Smooth muscle cell (in vitro differentiated cells): ENCODE results near the gene CIAO2B. TPM values are rescaled to one million over a fixed set of nuclear protein-coding genes. Genes with fewer than 3 reads are reported as not detected.
A peak's percentile ranks its signal among the peaks of the same experiment; 100 is the strongest.

Experiments
- DNase-seq: peaks from one replicate; lab custom pipeline; 2025; ENCODE audit not compliant: unreplicated experiment; lab: John Stamatoyannopoulos, UW
- H2AFZ ChIP-seq: fragments of 200-600 bp; sonication (generic); 2 replicates; pipeline ENCODE4 v1.6.0; 2016; ENCODE audit warnings: antibody characterized with exemption, low read depth, mild to moderate bottlenecking
- H3F3A ChIP-seq: fragments of 200-600 bp; sonication (generic); 2 replicates; pipeline ENCODE4 v1.6.0; 2017; ENCODE audit warnings: antibody characterized with exemption, low read depth
- H3K27ac ChIP-seq: fragments of 200-600 bp; sonication (generic); 2 replicates; pipeline ENCODE4 v1.5.1; 2016; ENCODE audit warnings: low read depth, mild to moderate bottlenecking
- H3K27me3 ChIP-seq: fragments of 200-600 bp; sonication (generic); 2 replicates; pipeline ENCODE4 v1.6.1; 2016; ENCODE audit warnings: low read depth, mild to moderate bottlenecking
- H3K36me3 ChIP-seq: fragments of 200-600 bp; sonication (generic); 2 replicates; pipeline ENCODE4 v1.5.1; 2016; ENCODE audit warnings: low read depth
- H3K4me1 ChIP-seq: fragments of 200-600 bp; sonication (generic); 2 replicates; pipeline ENCODE4 v1.5.1; 2016; ENCODE audit warnings: low read depth
- H3K4me2 ChIP-seq: fragments of 200-600 bp; sonication (generic); 2 replicates; pipeline ENCODE4 v1.6.0; 2016; ENCODE audit warnings: mild to moderate bottlenecking
- H3K4me3 ChIP-seq: fragments of 200-600 bp; sonication (generic); 2 replicates; pipeline ENCODE4 v1.5.1; 2016; ENCODE audit warnings: mild to moderate bottlenecking
- H3K79me2 ChIP-seq: fragments of 200-600 bp; sonication (generic); 2 replicates; pipeline ENCODE4 v1.6.0; 2016; ENCODE audit warnings: low read depth, mild to moderate bottlenecking
- H3K9ac ChIP-seq: fragments of 200-600 bp; sonication (generic); 2 replicates; pipeline ENCODE4 v1.6.0; 2016; ENCODE audit warnings: low read depth
- H3K9me3 ChIP-seq: fragments of 200-600 bp; sonication (generic); replicated peaks from 2 replicates; pipeline ENCODE4 v1.5.1; 2016; ENCODE audit warnings: low read depth
- H4K20me1 ChIP-seq: fragments of 200-600 bp; sonication (generic); 2 replicates; pipeline ENCODE4 v1.6.0; 2016; ENCODE audit warnings: low read depth
- WGBS: methylation state at CpG from one replicate; pipeline ENCODE4 v1.1.7; 2016; ENCODE audit warnings: low lambda C conversion rate; 5-methylcytosine and 5-hydroxymethylcytosine counted together
- polyA plus RNA-seq: library from polyadenylated mRNA; unstranded; fragments of >200 nt; fragmentation: Nextera tagmentation; extraction: Ambion mirVana; gene quantifications from 2 replicates; pipeline ENCODE4 v1.2.1, GENCODE V29; 2016
- total RNA-seq: library from RNA; depleted of rRNA; stranded (reverse); fragments of >200 nt; gene quantifications from 2 replicates; pipeline ENCODE4 v1.2.3, GENCODE V29; 2014
- TF ChIP-seq, protein P1 (sequence below): fragments of 200-600 bp; sonication (generic); IDR thresholded peaks from 2 replicates; pipeline ENCODE4 v1.5.1; 2017; ENCODE audit warnings: borderline replicate concordance, mild to moderate bottlenecking, antibody characterized with exemption; ENCODE audit not compliant: insufficient read depth, poor library complexity, severe bottlenecking

Gene CIAO2B
- total and polyA plus RNA-seq, 2 experiments from 2014 or later: 141 to 173 TPM

DNA sequence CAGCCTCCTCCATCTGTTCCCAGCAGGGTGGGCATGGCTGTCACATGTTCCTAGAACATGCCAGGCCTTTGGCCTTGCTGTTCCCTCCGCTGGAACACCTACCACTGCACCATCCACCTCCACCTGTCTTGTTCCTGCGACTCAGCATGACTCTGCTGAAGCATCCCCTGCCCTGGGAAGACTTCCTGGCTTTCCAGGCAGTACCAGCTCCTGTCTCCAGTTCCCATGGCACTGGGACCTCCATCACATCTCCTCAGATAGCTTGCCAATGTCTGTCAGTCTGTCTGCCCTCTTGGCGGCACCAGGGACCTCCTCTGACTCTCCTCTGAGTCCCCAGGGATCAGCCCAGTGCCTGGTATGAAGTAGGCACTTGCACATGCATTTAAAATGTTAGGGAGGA, 38.2 kb downstream of the CIAO2B start:
- H4K20me1 ChIP-seq: no peaks in the 10 kb centered on the region
- H3K4me2 ChIP-seq: no peak overlapping the region
- no peaks in the 10 kb centered on the region for H3K4me1 ChIP-seq
- no peaks in the 10 kb centered on the region for H3K9me3 ChIP-seq
- H2AFZ ChIP-seq: no peak overlapping the region
- peaks cover 11% of the 10 kb centered on the region for H3F3A ChIP-seq
- no peaks in the 10 kb centered on the region for H3K79me2 ChIP-seq
- DNase-seq: no peak
- TF ChIP-seq, protein P1, sequence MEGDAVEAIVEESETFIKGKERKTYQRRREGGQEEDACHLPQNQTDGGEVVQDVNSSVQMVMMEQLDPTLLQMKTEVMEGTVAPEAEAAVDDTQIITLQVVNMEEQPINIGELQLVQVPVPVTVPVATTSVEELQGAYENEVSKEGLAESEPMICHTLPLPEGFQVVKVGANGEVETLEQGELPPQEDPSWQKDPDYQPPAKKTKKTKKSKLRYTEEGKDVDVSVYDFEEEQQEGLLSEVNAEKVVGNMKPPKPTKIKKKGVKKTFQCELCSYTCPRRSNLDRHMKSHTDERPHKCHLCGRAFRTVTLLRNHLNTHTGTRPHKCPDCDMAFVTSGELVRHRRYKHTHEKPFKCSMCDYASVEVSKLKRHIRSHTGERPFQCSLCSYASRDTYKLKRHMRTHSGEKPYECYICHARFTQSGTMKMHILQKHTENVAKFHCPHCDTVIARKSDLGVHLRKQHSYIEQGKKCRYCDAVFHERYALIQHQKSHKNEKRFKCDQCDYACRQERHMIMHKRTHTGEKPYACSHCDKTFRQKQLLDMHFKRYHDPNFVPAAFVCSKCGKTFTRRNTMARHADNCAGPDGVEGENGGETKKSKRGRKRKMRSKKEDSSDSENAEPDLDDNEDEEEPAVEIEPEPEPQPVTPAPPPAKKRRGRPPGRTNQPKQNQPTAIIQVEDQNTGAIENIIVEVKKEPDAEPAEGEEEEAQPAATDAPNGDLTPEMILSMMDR: no peak
- H3K9ac ChIP-seq: no peak overlapping the region
- no peak overlapping the region for H3K4me3 ChIP-seq
- no peaks in the 10 kb centered on the region for H3K36me3 ChIP-seq
- WGBS: 96% methylated on average over 3 of the region's 3 CpGs
- H3K27me3 ChIP-seq: no peaks in the 10 kb centered on the region
- H3K27ac ChIP-seq: no peak overlapping the region

DNA sequence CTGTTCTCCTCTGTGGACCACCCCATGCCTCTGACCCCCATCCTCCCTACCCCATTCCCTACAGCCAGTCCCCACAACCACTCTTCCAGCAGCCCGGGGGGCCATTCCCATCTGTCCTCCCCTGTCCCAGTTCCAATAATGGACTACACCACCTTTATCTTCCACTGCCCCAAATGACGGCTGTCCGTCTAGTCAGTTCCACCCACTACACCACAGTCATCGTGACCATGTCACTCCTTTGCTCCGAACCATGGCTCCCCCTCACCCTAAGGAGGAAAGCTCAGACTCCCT, 38.6 kb downstream of the CIAO2B start:
- 97% methylated on average over 5 of the region's 5 CpGs for WGBS
- Histone ChIP-seq H3K9ac (no peak overlapping the region), H3K27ac (no peak overlapping the region), H3F3A (peaks cover 11% of the 10 kb centered on the region), H3K4me2 (no peak overlapping the region), H3K36me3 (no peaks in the 10 kb centered on the region), H3K79me2 (no peaks in the 10 kb centered on the region), H3K9me3 (no peaks in the 10 kb centered on the region), H4K20me1 (no peaks in the 10 kb centered on the region), H3K27me3 (no peaks in the 10 kb centered on the region), H3K4me3 (no peak overlapping the region), H3K4me1 (no peaks in the 10 kb centered on the region), H2AFZ (no peak overlapping the region)
- TF ChIP-seq, protein P1: no peak
- no peak for DNase-seq

DNA sequence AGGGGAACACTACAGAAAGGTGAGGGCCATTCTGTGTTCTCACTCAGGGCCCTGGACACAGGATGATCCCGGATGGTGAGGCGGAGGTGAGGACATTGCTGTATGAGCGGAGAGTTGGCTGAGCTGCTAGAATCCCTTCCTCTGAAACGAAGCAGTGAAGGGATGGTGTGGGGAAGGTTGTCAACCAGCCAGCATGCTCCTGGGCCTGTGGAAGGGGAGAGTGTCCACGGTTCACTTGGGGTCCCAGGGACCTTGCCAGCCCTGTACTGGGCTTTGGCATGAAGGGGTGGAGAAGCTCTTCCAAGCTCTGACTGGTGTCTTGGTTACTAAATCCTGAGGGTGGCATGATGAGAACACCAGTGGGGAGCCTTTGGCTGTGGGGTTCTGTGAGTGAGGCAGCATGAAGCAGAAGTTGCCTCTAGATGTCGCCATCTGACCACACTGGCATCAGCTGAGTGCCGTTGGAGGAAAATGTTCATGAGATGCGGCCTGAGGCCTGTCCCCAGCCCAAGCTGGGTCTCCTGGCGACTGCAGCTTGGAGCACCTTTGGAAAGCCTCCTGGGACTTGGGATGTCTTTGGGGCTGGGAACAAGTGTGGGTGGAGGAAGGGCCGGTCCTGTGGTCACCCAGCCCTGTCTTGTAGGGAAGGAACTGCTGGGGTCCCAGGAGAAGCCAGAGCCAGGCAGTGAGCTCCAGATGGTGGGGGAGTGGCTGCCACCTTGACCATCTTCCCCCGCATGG, 39.1 kb downstream of the CIAO2B start:
- TF ChIP-seq, protein P1: peak; percentile 83
- no peak overlapping the region for H3K27ac ChIP-seq
- no peaks in the 10 kb centered on the region for H3K27me3 ChIP-seq
- WGBS: 58% methylated on average over 11 of the region's 11 CpGs
- H3K4me2 ChIP-seq: no peak overlapping the region
- DNase-seq: no peak
- no peak overlapping the region for H3K9ac ChIP-seq
- no peaks in the 10 kb centered on the region for H4K20me1 ChIP-seq
- H3K4me1 ChIP-seq: no peaks in the 10 kb centered on the region
- peaks cover 11% of the 10 kb centered on the region for H3F3A ChIP-seq
- no peak overlapping the region for H3K4me3 ChIP-seq
- no peak overlapping the region for H2AFZ ChIP-seq
- no peaks in the 10 kb centered on the region for H3K9me3 ChIP-seq
- no peaks in the 10 kb centered on the region for H3K36me3 ChIP-seq
- no peaks in the 10 kb centered on the region for H3K79me2 ChIP-seq

DNA sequence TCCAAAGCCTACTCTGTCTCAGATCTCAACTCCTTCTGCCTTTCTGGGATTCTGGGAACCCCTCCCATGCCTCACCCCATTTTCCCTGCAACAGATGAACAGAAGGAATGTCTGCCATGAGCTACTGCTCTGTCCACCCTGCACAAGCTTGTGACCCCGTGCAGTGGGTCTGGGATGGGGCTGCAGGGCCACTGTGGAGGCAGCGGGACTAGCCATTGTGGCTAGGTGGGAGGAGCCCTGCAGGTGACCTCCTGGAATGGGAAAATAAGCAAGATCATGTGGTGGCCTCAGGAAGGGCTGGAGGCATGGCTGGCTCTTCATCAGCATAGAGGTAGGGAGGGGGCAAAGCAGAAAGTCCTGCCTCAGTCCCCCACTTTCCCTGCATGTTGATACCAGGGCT, 40.1 kb downstream of the CIAO2B start:
- Histone ChIP-seq H3F3A (peaks cover 9% of the 10 kb centered on the region), H4K20me1 (no peaks in the 10 kb centered on the region), H3K9ac (no peak overlapping the region), H3K27ac (no peak overlapping the region), H3K36me3 (no peaks in the 10 kb centered on the region), H3K4me2 (no peak overlapping the region), H2AFZ (no peak overlapping the region), H3K79me2 (no peaks in the 10 kb centered on the region), H3K4me1 (no peaks in the 10 kb centered on the region), H3K4me3 (no peak overlapping the region), H3K27me3 (no peaks in the 10 kb centered on the region), H3K9me3 (no peaks in the 10 kb centered on the region)
- DNase-seq: no peak
- TF ChIP-seq, protein P1: no peak
- WGBS: 83% methylated on average over 2 of the region's 2 CpGs
